ENCODE measurements around the gene TTC27.

DNA sequence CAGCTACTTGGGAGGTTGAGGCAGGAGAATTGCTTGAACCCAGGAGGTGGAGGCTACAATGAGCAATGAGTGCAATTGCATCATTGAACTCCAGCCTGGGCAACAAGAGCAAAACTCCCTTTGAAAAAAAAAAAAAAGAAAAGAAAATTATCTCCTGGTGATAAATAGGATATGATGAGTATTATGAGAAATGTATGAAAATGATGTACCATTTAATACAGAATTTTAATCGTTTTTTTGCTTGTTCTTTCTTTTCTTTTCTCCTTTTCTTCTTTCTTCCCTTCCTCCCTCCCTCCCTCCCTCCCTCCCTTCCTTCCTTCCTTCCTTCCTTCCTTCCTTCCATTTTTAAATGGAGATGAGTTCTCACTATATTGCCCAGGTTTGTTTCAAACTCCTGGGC lies 40.4 kb downstream of the TTC27 start:
- TF ChIP-seq CTCF (IDR thresholded peaks at IDR 0.05) (no peak), POLR2AphosphoS5 (IDR thresholded peaks at IDR 0.05) (no peak)
